Tibial nerve (tissue), 4 donors: Measurements from ENCODE around the gene PRUNE2.

Experiments used
- CTCF ChIP-seq, 5 experiments: fragments of 200-600 bp in 3 of 5; fragments of 450-650 bp in 2 of 5; sonication (generic) in 3 of 5; IDR thresholded peaks; one replicate each; pipeline ENCODE4 v1.5.1; 2016 to 2019; ENCODE audit warnings: antibody characterized with exemption in 5 of 5, mild to moderate bottlenecking in 3 of 5, moderate library complexity in 2 of 5
- EP300 ChIP-seq, 2 donors: sonication (generic); formaldehyde crosslinking; IDR thresholded peaks; one replicate each; pipeline ENCODE4 v1.6.1; 2017; ENCODE audit warnings: antibody characterized with exemption in 2 of 2, mild to moderate bottlenecking in 1 of 2
- POLR2A ChIP-seq, 2 donors: fragments of 450-650 bp; IDR thresholded peaks; one replicate each; pipeline ENCODE4 v1.6.1; 2017; ENCODE audit warnings: antibody characterized with exemption in 2 of 2, mild to moderate bottlenecking in 2 of 2, moderate library complexity in 2 of 2

- no peak for TF ChIP-seq CTCF (IDR thresholded peaks at IDR 0.05)
- no peak for TF ChIP-seq EP300 (IDR thresholded peaks at IDR 0.05)
- TF ChIP-seq POLR2A (IDR thresholded peaks at IDR 0.05), result no peak
Observed at GRCh38 chr9:76707510-76707909, 198.4 kb downstream of the PRUNE2 start.
